WTC11 (cell line): Measurements from ENCODE around the gene FXYD5. TPM values are rescaled to one million over a fixed set of nuclear protein-coding genes. Genes with fewer than 3 reads are reported as not detected.
A peak's percentile ranks its signal among the peaks of the same experiment; 100 is the strongest.

Source experiments
- ATAC-seq: fragments of 200-7000 bp; cut with Tn5 transposase; 2 replicates; pipeline ENCODE4 v1.10.0; 2021; ENCODE audit warnings: mild to moderate bottlenecking, moderate library complexity
- CTCF ChIA-PET: fragments of 300-600 bp; sonication (Branson Sonifier 250); formaldehyde crosslinking; loops from one replicate; lab custom pipeline; 2021; ENCODE audit warnings: antibody characterized with exemption; lab: Charles Lee
- POLR2A ChIA-PET: fragments of 350-600 bp; sonication (Branson Sonifier 250); formaldehyde crosslinking; loops from one replicate; lab custom pipeline; 2021; ENCODE audit warnings: antibody characterized with exemption; lab: Charles Lee
- DNase-seq: peaks from one replicate; pipeline ENCODE4 v3.0.0; 2021; ENCODE audit warnings: low spot score
- H3K27ac Mint-ChIP-seq: 2 replicates; pipeline ENCODE4 v1.8.0; 2021; ENCODE audit warnings: mixed read lengths
- H3K27me3 Mint-ChIP-seq: 2 replicates; pipeline ENCODE4 v1.8.0; 2021; ENCODE audit warnings: low read depth, mild to moderate bottlenecking, moderate library complexity, mixed read lengths
- H3K36me3 Mint-ChIP-seq: 2 replicates; pipeline ENCODE4 v1.8.0; 2021; ENCODE audit warnings: mixed read lengths
- H3K4me1 Mint-ChIP-seq: 2 replicates; pipeline ENCODE4 v1.8.0; 2022; ENCODE audit warnings: mixed read lengths
- H3K4me3 Mint-ChIP-seq: 2 replicates; pipeline ENCODE4 v1.8.0; 2021; ENCODE audit warnings: mild to moderate bottlenecking, moderate library complexity, mixed read lengths
- H3K9me3 Mint-ChIP-seq: 2 replicates; pipeline ENCODE4 v1.8.0; 2021; ENCODE audit warnings: mixed read lengths
- AR ChIP-seq: fragments of 250-450 bp; sonication (Bioruptor Pico); IDR thresholded peaks from 2 replicates; pipeline ENCODE4 v1.9.0; 2021; ENCODE audit warnings: mild to moderate bottlenecking
- CREM ChIP-seq: sonication (generic); formaldehyde crosslinking; IDR thresholded peaks from 2 replicates; pipeline ENCODE4 v1.8.1; 2022; ENCODE audit warnings: mild to moderate bottlenecking, missing genetic modification reagents, moderate library complexity
- EMX1 ChIP-seq: fragments of 250-450 bp; sonication (Bioruptor Pico); IDR thresholded peaks from 2 replicates; pipeline ENCODE4 v1.8.0; 2021; ENCODE audit warnings: mild to moderate bottlenecking
- FOXK1 ChIP-seq: sonication (generic); formaldehyde crosslinking; IDR thresholded peaks from 2 replicates; pipeline ENCODE4 v1.8.0; 2022; ENCODE audit warnings: mild to moderate bottlenecking, moderate library complexity, missing genetic modification reagents
- NR2C2 ChIP-seq: sonication (generic); formaldehyde crosslinking; IDR thresholded peaks from 2 replicates; pipeline ENCODE4 v1.8.0; 2022; ENCODE audit warnings: mild to moderate bottlenecking, missing genetic modification reagents
- NR3C1 ChIP-seq: sonication (generic); formaldehyde crosslinking; conservative IDR thresholded peaks from 2 replicates; pipeline ENCODE4 v1.8.1; 2023; ENCODE audit warnings: low read depth, mild to moderate bottlenecking, missing genetic modification reagents
- PRRX2 ChIP-seq: fragments of 250-450 bp; sonication (Bioruptor Pico); IDR thresholded peaks from 2 replicates; pipeline ENCODE4 v1.8.0; 2021; ENCODE audit warnings: mild to moderate bottlenecking
- RELA ChIP-seq: sonication (generic); formaldehyde crosslinking; IDR thresholded peaks from 2 replicates; pipeline ENCODE4 v1.8.1; 2022; ENCODE audit warnings: missing genetic modification reagents, mild to moderate bottlenecking, borderline replicate concordance
- SMAD3 ChIP-seq: sonication (generic); formaldehyde crosslinking; IDR thresholded peaks from 2 replicates; pipeline ENCODE4 v1.8.0; 2022; ENCODE audit warnings: missing genetic modification reagents, mild to moderate bottlenecking, borderline replicate concordance
- SP1 ChIP-seq: sonication (generic); formaldehyde crosslinking; conservative IDR thresholded peaks from 2 replicates; pipeline ENCODE4 v1.8.1; 2022; ENCODE audit warnings: missing genetic modification reagents
- TCF7 ChIP-seq: sonication (generic); formaldehyde crosslinking; IDR thresholded peaks from 2 replicates; pipeline ENCODE4 v1.8.0; 2022; ENCODE audit warnings: mild to moderate bottlenecking, low read depth, missing genetic modification reagents, moderate library complexity
- TEAD1 ChIP-seq: sonication (generic); formaldehyde crosslinking; IDR thresholded peaks from 2 replicates; pipeline ENCODE4 v1.8.0; 2022; ENCODE audit warnings: mild to moderate bottlenecking, missing genetic modification reagents
- TP53 ChIP-seq: sonication (generic); formaldehyde crosslinking; IDR thresholded peaks from 2 replicates; pipeline ENCODE4 v1.8.1; 2023; ENCODE audit warnings: mild to moderate bottlenecking, missing genetic modification reagents
- ZBTB43 ChIP-seq: sonication (generic); formaldehyde crosslinking; IDR thresholded peaks from 2 replicates; pipeline ENCODE4 v1.8.1; 2023; ENCODE audit warnings: mild to moderate bottlenecking, missing genetic modification reagents
- ZNF232 ChIP-seq: sonication (generic); formaldehyde crosslinking; IDR thresholded peaks from 2 replicates; pipeline ENCODE4 v1.8.0; 2022; ENCODE audit warnings: mild to moderate bottlenecking, missing genetic modification reagents
- ZNF263 ChIP-seq: sonication (generic); formaldehyde crosslinking; IDR thresholded peaks from 2 replicates; pipeline ENCODE4 v1.8.1; 2022; ENCODE audit warnings: low read depth, mild to moderate bottlenecking, moderate library complexity, missing genetic modification reagents
- ZNF512 ChIP-seq: sonication (generic); formaldehyde crosslinking; IDR thresholded peaks from 2 replicates; pipeline ENCODE4 v1.8.1; 2022; ENCODE audit warnings: missing genetic modification reagents, borderline replicate concordance
- total RNA-seq: library from RNA; stranded (reverse); gene quantifications from 3 replicates; pipeline ENCODE4 v1.2.3, GENCODE V29; 2021
- TF ChIP-seq, protein P1 (sequence below): sonication (generic); formaldehyde crosslinking; IDR thresholded peaks from 2 replicates; pipeline ENCODE4 v1.8.1; 2023; ENCODE audit warnings: mild to moderate bottlenecking, moderate library complexity, missing genetic modification reagents
- TF ChIP-seq, protein P2 (sequence below): sonication (generic); formaldehyde crosslinking; IDR thresholded peaks from 2 replicates; pipeline ENCODE4 v1.8.0; 2023; ENCODE audit warnings: missing genetic modification reagents
- TF ChIP-seq, protein P3 (sequence below): sonication (generic); formaldehyde crosslinking; conservative IDR thresholded peaks from 2 replicates; pipeline ENCODE4 v1.8.1; 2022; ENCODE audit warnings: mild to moderate bottlenecking, missing genetic modification reagents

Gene FXYD5
- total RNA-seq, 1 experiment from 2014 or later: 114 TPM

- TF ChIP-seq FOXK1 (CRISPR knock-in tag): no peak
- TF ChIP-seq ZNF263: no peak
- no peak for TF ChIP-seq TCF7 (CRISPR knock-in tag)
- TF ChIP-seq EMX1 (CRISPR knock-in tag): no peak
- no peak for TF ChIP-seq ZNF512
- TF ChIP-seq, protein P1, sequence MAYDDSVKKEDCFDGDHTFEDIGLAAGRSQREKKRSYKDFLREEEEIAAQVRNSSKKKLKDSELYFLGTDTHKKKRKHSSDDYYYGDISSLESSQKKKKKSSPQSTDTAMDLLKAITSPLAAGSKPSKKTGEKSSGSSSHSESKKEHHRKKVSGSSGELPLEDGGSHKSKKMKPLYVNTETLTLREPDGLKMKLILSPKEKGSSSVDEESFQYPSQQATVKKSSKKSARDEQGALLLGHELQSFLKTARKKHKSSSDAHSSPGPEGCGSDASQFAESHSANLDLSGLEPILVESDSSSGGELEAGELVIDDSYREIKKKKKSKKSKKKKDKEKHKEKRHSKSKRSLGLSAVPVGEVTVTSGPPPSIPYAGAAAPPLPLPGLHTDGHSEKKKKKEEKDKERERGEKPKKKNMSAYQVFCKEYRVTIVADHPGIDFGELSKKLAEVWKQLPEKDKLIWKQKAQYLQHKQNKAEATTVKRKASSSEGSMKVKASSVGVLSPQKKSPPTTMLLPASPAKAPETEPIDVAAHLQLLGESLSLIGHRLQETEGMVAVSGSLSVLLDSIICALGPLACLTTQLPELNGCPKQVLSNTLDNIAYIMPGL: no peak
- TF ChIP-seq CREM (CRISPR knock-in tag): no peak
These were observed 11.8 kb downstream of the FXYD5 start (continued) for GRCh38 chr19:35166100-35167063.

DNA sequence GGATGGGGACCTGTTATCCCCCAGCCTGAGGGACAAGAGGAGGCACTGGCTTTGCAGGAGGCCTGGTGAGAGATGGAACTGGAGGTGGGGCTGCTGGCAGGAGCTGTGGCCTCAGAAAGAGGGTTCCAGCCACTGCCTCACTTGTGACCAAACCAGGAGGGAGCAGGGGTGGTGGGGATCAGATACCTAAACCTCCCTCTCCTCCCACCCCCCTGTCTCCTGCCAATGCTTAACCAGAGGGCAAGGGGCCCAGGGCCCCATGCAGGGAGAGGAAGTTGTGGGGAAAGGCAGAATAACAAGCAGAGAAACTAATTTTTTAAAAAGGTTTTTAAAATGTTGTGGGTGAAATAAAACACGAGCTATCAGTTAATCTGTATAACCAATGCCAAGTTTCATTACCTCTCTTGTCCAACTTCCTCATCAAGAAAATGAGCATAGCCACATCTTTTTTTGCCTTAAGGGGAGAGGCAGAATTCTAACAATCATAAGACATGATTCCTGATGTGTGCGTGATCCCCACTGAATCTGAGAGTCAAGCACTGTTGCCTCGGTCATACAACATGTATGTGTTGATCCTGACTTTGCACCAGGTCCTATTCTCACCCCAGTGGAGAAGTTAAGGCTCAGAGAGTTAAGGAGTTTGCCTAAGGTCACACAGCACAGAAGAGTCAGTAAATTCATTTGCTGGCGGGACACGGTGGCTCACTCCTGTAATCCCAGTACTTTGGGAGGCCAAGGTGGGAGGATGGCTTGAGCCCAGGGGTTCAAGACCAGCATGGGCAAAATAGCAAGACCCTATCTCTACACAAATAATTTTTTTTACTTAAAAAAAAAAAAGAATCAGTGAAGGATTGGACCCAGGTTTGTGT, 12.9 kb downstream of the FXYD5 start:
- no peak for DNase-seq
- peaks cover 31% of the 10 kb centered on the region for H3K9me3 Mint-ChIP-seq
- CTCF ChIA-PET: no interaction called here
- H3K27ac Mint-ChIP-seq: 0 out of 2 replicates have a peak overlapping the region, but pooled peaks have one; percentile 24
- ATAC-seq: no peak
- POLR2A ChIA-PET: no interaction called here
- H3K27me3 Mint-ChIP-seq: no peaks in the 10 kb centered on the region; the same call in 1 of the 2 replicates
- TF ChIP-seq NR2C2 (CRISPR knock-in tag) (no peak), AR (CRISPR knock-in tag) (no peak), ZNF232 (CRISPR knock-in tag) (no peak), PRRX2 (CRISPR knock-in tag) (no peak), NR3C1 (CRISPR knock-in tag) (no peak), RELA (no peak), SP1 (no peak), TEAD1 (CRISPR knock-in tag) (no peak), TP53 (CRISPR knock-in tag) (no peak), SMAD3 (no peak), ZBTB43 (CRISPR knock-in tag) (no peak)
- TF ChIP-seq, protein P2, sequence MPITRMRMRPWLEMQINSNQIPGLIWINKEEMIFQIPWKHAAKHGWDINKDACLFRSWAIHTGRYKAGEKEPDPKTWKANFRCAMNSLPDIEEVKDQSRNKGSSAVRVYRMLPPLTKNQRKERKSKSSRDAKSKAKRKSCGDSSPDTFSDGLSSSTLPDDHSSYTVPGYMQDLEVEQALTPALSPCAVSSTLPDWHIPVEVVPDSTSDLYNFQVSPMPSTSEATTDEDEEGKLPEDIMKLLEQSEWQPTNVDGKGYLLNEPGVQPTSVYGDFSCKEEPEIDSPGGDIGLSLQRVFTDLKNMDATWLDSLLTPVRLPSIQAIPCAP (CRISPR knock-in tag): no peak
- TF ChIP-seq, protein P3, sequence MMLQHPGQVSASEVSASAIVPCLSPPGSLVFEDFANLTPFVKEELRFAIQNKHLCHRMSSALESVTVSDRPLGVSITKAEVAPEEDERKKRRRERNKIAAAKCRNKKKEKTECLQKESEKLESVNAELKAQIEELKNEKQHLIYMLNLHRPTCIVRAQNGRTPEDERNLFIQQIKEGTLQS (CRISPR knock-in tag): no peak
- no peaks in the 10 kb centered on the region for H3K4me1 Mint-ChIP-seq
- H3K4me3 Mint-ChIP-seq: no peak overlapping the region
- peaks cover 54% of the 10 kb centered on the region for H3K36me3 Mint-ChIP-seq
